ENCODE data around the gene AGAP3.

GRCh38 chr7:151137076-151137675 is 50.9 kb downstream of the AGAP3 start:
- no peak for TF ChIP-seq POLR2A (IDR thresholded peaks at IDR 0.05; ENCODE audit: low read length)
- TF ChIP-seq GATA1 (IDR thresholded peaks at IDR 0.05; ENCODE audit: low read depth, low read length), result no peak

Data from erythroblast (primary cell).